Astrocyte (in vitro differentiated cells and primary cell): ENCODE measurements around the gene HOXD4. TPM values are rescaled to one million over a fixed set of nuclear protein-coding genes. Genes with fewer than 3 reads are reported as not detected.

ENCODE experiments used
- DNase-seq: peaks from one replicate; pipeline ENCODE4 v3.0.0-alpha.2; 2010; ENCODE audit warnings: low read depth
- FAIRE-seq: peaks from 2 replicates; lab custom pipeline; 2011; peaks lifted over from hg19 to GRCh38; lab: Jason Lieb, UNC
- H2AFZ ChIP-seq: 2 replicates; pipeline ENCODE4 v1.6.0; 2012; ENCODE audit warnings: low read depth, low read length, inconsistent platforms
- H3K27ac ChIP-seq: 2 replicates; pipeline ENCODE4 v1.5.1; 2011; ENCODE audit warnings: low read depth, low read length, inconsistent platforms
- H3K27me3 ChIP-seq: 2 replicates; pipeline ENCODE4 v1.6.0; 2011; ENCODE audit warnings: low read length, inconsistent platforms; ENCODE audit not compliant: insufficient read depth
- H3K36me3 ChIP-seq: 2 replicates; pipeline ENCODE4 v1.5.1; 2011; ENCODE audit warnings: low read length, inconsistent platforms; ENCODE audit not compliant: insufficient read depth
- H3K4me1 ChIP-seq: 2 replicates; pipeline ENCODE4 v1.5.1; 2011; ENCODE audit warnings: low read length, inconsistent platforms; ENCODE audit not compliant: insufficient read depth
- H3K4me2 ChIP-seq: 2 replicates; pipeline ENCODE4 v1.6.0; 2012; ENCODE audit warnings: low read length, inconsistent platforms
- H3K4me3 ChIP-seq: 2 replicates; pipeline ENCODE4 v1.5.1; 2011; ENCODE audit warnings: low read depth, mild to moderate bottlenecking, low read length, inconsistent platforms; ENCODE audit not compliant: insufficient read depth
- H3K79me2 ChIP-seq: 2 replicates; pipeline ENCODE4 v1.6.0; 2012; ENCODE audit warnings: mild to moderate bottlenecking, low read length, inconsistent platforms; ENCODE audit not compliant: insufficient read depth
- H3K9ac ChIP-seq: 2 replicates; pipeline ENCODE4 v1.6.0; 2012; ENCODE audit warnings: mild to moderate bottlenecking, low read length, inconsistent platforms
- H3K9me3 ChIP-seq: 2 replicates; pipeline ENCODE4 v1.5.1; 2012; ENCODE audit warnings: low read depth, mild to moderate bottlenecking, low read length, inconsistent platforms; ENCODE audit not compliant: insufficient read depth
- H4K20me1 ChIP-seq: 2 replicates; pipeline ENCODE4 v1.6.0; 2012; ENCODE audit warnings: low read length, inconsistent platforms; ENCODE audit not compliant: insufficient read depth
- H3K27ac Mint-ChIP-seq: one replicate; pipeline ENCODE4 v1.8.0; 2021; ENCODE audit warnings: mild to moderate bottlenecking, mixed read lengths; ENCODE audit not compliant: unreplicated experiment
- H3K27me3 Mint-ChIP-seq: one replicate; pipeline ENCODE4 v1.8.0; 2021; ENCODE audit warnings: low read depth, mixed read lengths; ENCODE audit not compliant: unreplicated experiment
- H3K36me3 Mint-ChIP-seq: one replicate; pipeline ENCODE4 v1.8.0; 2021; ENCODE audit warnings: low read depth, mixed read lengths; ENCODE audit not compliant: unreplicated experiment
- H3K4me1 Mint-ChIP-seq: one replicate; pipeline ENCODE4 v1.8.0; 2021; ENCODE audit warnings: low read depth, mixed read lengths; ENCODE audit not compliant: unreplicated experiment
- H3K4me3 Mint-ChIP-seq: one replicate; pipeline ENCODE4 v1.8.0; 2021; ENCODE audit warnings: mild to moderate bottlenecking, moderate library complexity, mixed read lengths; ENCODE audit not compliant: unreplicated experiment
- H3K9me3 Mint-ChIP-seq: one replicate; pipeline ENCODE4 v1.8.0; 2021; ENCODE audit warnings: mild to moderate bottlenecking, mixed read lengths; ENCODE audit not compliant: unreplicated experiment
- CTCF ChIP-seq: IDR thresholded peaks from 2 replicates; pipeline ENCODE4 v1.5.1; 2011; ENCODE audit warnings: low read depth, mild to moderate bottlenecking, inconsistent platforms, low read length, moderate library complexity; ENCODE audit not compliant: insufficient read depth
- EZH2 ChIP-seq: IDR thresholded peaks from 2 replicates; pipeline ENCODE4 v1.6.1; 2012; ENCODE audit warnings: mild to moderate bottlenecking, low read length, inconsistent platforms; ENCODE audit not compliant: insufficient read depth
- total RNA-seq: library from RNA; stranded (reverse); gene quantifications from 2 replicates; pipeline ENCODE4 v1.2.1, GENCODE V29; 2021

The HOXD4 gene
- total RNA-seq, 1 donor from 2014 or later: not detected

GRCh38 chr2:176157499-176158185 lies 6.3 kb downstream of the HOXD4 start:
- Histone ChIP-seq H3K4me1 (no peaks in the 10 kb centered on the region), H4K20me1 (no peaks in the 10 kb centered on the region), H3K4me3 (peak overlapping the region; percentile 36), H3K9me3 (peaks cover 4% of the 10 kb centered on the region), H3K9ac (peak overlapping the region; percentile 70), H3K79me2 (no peaks in the 10 kb centered on the region), H3K36me3 (no peaks in the 10 kb centered on the region), H2AFZ (no peak overlapping the region), H3K27me3 (peaks cover 90% of the 10 kb centered on the region), H3K27ac (peak overlapping the region; percentile 42), H3K4me2 (peak overlapping the region; percentile 82)
- FAIRE-seq (no peak), DNase-seq (no peak)
- Mint-ChIP-seq H3K36me3 (peaks cover 3% of the 10 kb centered on the region), H3K9me3 (peaks cover 19% of the 10 kb centered on the region), H3K4me1 (no peaks in the 10 kb centered on the region), H3K27me3 (peaks cover 87% of the 10 kb centered on the region), H3K4me3 (no peak overlapping the region), H3K27ac (peak overlapping the region; percentile 47)
- TF ChIP-seq EZH2 (peak; percentile 79), CTCF (no peak)

- peak overlapping the region; percentile 82 for H3K4me2 ChIP-seq
- DNase-seq (no peak), FAIRE-seq (no peak)
- H3K36me3 Mint-ChIP-seq: peaks cover 3% of the 10 kb centered on the region
- TF ChIP-seq CTCF: no peak
- no peak for TF ChIP-seq EZH2
- no peak overlapping the region for H3K4me3 Mint-ChIP-seq
- no peaks in the 10 kb centered on the region for H3K36me3 ChIP-seq
- H3K9me3 Mint-ChIP-seq: peaks cover 21% of the 10 kb centered on the region
- H3K79me2 ChIP-seq: no peaks in the 10 kb centered on the region
- peaks cover 2% of the 10 kb centered on the region for H3K4me1 ChIP-seq
- no peaks in the 10 kb centered on the region for H4K20me1 ChIP-seq
- peak overlapping the region; percentile 38 for H3K27ac Mint-ChIP-seq
- H3K4me3 ChIP-seq: peak overlapping the region; percentile 36
- peaks cover 4% of the 10 kb centered on the region for H3K9me3 ChIP-seq
- peaks cover 88% of the 10 kb centered on the region for H3K27me3 ChIP-seq
- H3K9ac ChIP-seq: peak overlapping the region; percentile 70
- H3K4me1 Mint-ChIP-seq: no peaks in the 10 kb centered on the region
- H2AFZ ChIP-seq: no peak overlapping the region
- peaks cover 86% of the 10 kb centered on the region for H3K27me3 Mint-ChIP-seq
- peak overlapping the region; percentile 42 for H3K27ac ChIP-seq
Measured at GRCh38 chr2:176158186-176158591, 6.8 kb downstream of the HOXD4 start.

GRCh38 chr2:176158855-176159662 lies 7.7 kb downstream of the HOXD4 start:
- H3K9me3 ChIP-seq: peaks cover 2% of the 10 kb centered on the region
- H3K36me3 ChIP-seq: no peaks in the 10 kb centered on the region
- TF ChIP-seq EZH2 (peak; percentile 50), CTCF (no peak)
- H3K4me2 ChIP-seq: peak overlapping the region; percentile 82
- H3K27me3 ChIP-seq: peaks cover 89% of the 10 kb centered on the region
- H3K9ac ChIP-seq: peak overlapping the region; percentile 52
- Mint-ChIP-seq H3K27ac (no peak overlapping the region), H3K4me1 (no peaks in the 10 kb centered on the region), H3K27me3 (peaks cover 86% of the 10 kb centered on the region), H3K4me3 (no peak overlapping the region), H3K9me3 (peaks cover 22% of the 10 kb centered on the region), H3K36me3 (peaks cover 4% of the 10 kb centered on the region)
- FAIRE-seq (no peak), DNase-seq (no peak)
- peaks cover 3% of the 10 kb centered on the region for H3K4me1 ChIP-seq
- no peak overlapping the region for H2AFZ ChIP-seq
- peak overlapping the region; percentile 19 for H3K27ac ChIP-seq
- H3K4me3 ChIP-seq: no peak overlapping the region
- no peaks in the 10 kb centered on the region for H4K20me1 ChIP-seq
- no peaks in the 10 kb centered on the region for H3K79me2 ChIP-seq
